ENCODE measurements around the gene ZNF655.

The ZNF655 gene

DNA sequence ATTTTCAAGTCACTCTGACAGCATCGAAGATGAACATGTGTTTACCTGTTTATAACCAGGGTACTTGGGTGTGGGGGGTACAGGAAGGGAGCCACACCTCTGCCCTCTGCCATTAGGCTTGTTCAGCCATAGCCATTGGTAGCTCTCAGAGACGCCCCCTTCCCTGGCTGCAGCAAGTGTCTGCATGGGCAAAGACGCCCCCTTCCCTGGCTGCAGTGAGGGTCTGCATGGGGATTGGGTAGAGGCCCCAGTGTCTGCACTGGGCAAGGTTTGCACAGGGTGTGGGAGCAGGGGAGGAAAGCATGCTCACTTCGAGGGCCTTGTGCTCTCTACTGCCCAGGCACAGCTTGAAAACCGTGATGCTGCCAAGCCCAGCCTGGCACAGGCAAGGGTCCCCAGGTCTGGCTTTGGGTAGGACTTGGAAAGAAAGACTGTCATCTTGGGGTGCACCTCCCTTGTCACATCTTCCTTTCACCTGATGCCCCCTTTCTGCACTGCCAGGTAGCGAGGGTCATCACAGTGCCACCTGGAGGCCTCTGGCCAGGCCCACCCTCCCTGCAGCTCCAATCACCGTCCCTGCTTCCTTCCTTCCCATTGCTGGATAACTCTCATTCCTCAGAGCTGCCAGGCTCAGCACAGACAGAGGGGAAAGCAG is 43.3 kb downstream of the ZNF655 start:
- no peak overlapping the region for H3K27ac ChIP-seq (ENCODE audit: low read length)
- H3K4me1 ChIP-seq (ENCODE audit: insufficient read depth, low read length), result no peaks in the 10 kb centered on the region
- H3K9ac ChIP-seq (ENCODE audit: low read depth, low read length), result no peak overlapping the region
- no peak for ATAC-seq (ENCODE audit: insufficient read depth, low read depth)
- H3K4me2 ChIP-seq (ENCODE audit: insufficient read depth, low read length), result no peak overlapping the region
- TF ChIP-seq, protein P1, sequence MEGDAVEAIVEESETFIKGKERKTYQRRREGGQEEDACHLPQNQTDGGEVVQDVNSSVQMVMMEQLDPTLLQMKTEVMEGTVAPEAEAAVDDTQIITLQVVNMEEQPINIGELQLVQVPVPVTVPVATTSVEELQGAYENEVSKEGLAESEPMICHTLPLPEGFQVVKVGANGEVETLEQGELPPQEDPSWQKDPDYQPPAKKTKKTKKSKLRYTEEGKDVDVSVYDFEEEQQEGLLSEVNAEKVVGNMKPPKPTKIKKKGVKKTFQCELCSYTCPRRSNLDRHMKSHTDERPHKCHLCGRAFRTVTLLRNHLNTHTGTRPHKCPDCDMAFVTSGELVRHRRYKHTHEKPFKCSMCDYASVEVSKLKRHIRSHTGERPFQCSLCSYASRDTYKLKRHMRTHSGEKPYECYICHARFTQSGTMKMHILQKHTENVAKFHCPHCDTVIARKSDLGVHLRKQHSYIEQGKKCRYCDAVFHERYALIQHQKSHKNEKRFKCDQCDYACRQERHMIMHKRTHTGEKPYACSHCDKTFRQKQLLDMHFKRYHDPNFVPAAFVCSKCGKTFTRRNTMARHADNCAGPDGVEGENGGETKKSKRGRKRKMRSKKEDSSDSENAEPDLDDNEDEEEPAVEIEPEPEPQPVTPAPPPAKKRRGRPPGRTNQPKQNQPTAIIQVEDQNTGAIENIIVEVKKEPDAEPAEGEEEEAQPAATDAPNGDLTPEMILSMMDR (IDR thresholded peaks at IDR 0.05; ENCODE audit: borderline replicate concordance, extremely low read depth, low read length, poor library complexity, severe bottlenecking), result no peak
- TF ChIP-seq EZH2 (IDR thresholded peaks at IDR 0.05; ENCODE audit: borderline replicate concordance, low read depth, low read length, severe bottlenecking), result no peak
- H3K9me3 ChIP-seq (ENCODE audit: insufficient read depth, low read length, severe bottlenecking), result no peaks in the 10 kb centered on the region
- H2AFZ ChIP-seq (ENCODE audit: low read depth, low read length), result no peak overlapping the region
- no peak for DNase-seq
- H4K20me1 ChIP-seq (ENCODE audit: insufficient read depth, low read length), result no peaks in the 10 kb centered on the region
- no peaks in the 10 kb centered on the region for H3K79me2 ChIP-seq (ENCODE audit: insufficient read depth, low read length)
- no peaks in the 10 kb centered on the region for H3K36me3 ChIP-seq (ENCODE audit: insufficient read depth, low read length)
- H3K4me3 ChIP-seq (ENCODE audit: low read depth in 1 of 2, low read length in 2 of 2), result no peak overlapping the region
- H3K27me3 ChIP-seq (ENCODE audit: insufficient read depth, low read length, poor library complexity), result no peaks in the 10 kb centered on the region

DNA sequence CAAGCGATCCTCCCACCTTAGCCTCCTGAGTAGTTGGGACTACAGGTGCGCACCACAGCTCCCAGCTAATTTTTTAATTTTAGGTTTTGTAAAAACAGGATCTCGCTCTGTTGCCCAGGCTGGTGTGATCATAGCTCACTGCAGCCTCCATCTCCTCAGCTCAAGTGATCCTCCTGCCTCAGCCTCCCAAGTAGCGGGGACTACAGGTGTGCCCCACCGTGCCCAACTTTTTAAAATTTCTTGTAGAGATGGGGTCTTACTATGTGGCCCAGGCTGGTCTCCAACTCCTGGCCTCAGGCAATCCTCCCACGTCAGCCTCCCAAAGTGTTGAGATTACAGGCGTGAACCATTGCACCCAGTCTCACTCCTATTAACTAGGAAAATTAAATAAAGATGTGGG is 47.1 kb downstream of the ZNF655 start:
- TF ChIP-seq, protein P1 (IDR thresholded peaks at IDR 0.05; ENCODE audit: borderline replicate concordance, extremely low read depth, low read length, poor library complexity, severe bottlenecking), result no peak

DNA sequence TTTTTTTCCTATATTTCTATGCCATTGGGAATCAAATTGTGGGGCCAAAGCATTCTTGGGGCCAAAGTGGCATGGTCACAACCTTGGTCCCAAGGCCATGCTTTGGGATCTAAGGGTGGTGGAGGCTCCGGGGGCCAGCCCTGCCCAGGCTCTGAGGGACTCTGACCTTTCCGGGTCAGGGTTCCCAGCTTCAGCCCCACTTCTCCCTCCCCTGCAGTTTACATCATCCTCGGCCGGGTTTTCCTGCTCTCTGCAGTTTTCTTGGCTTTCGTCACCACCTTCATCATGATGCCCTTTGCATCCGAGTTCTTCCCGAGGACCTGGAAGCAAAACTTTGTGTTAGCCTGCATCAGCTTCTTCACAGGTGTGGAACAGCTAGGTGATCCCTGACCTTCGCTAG is 48.1 kb downstream of the ZNF655 start:
- no peaks in the 10 kb centered on the region for H3K79me2 ChIP-seq (ENCODE audit: insufficient read depth, low read length)
- H4K20me1 ChIP-seq (ENCODE audit: insufficient read depth, low read length), result no peaks in the 10 kb centered on the region
- no peaks in the 10 kb centered on the region for H3K9me3 ChIP-seq (ENCODE audit: insufficient read depth, low read length, severe bottlenecking)
- TF ChIP-seq, protein P1 (IDR thresholded peaks at IDR 0.05; ENCODE audit: borderline replicate concordance, extremely low read depth, low read length, poor library complexity, severe bottlenecking), result no peak
- TF ChIP-seq EZH2 (IDR thresholded peaks at IDR 0.05; ENCODE audit: borderline replicate concordance, low read depth, low read length, severe bottlenecking), result no peak
- no peak overlapping the region for H3K27ac ChIP-seq (ENCODE audit: low read length)
- ATAC-seq (ENCODE audit: insufficient read depth, low read depth), result no peak
- H3K4me1 ChIP-seq (ENCODE audit: insufficient read depth, low read length), result no peaks in the 10 kb centered on the region
- H3K27me3 ChIP-seq (ENCODE audit: insufficient read depth, low read length, poor library complexity), result no peaks in the 10 kb centered on the region
- no peak overlapping the region for H3K9ac ChIP-seq (ENCODE audit: low read depth, low read length)
- H3K4me2 ChIP-seq (ENCODE audit: insufficient read depth, low read length), result no peak overlapping the region
- H3K4me3 ChIP-seq (ENCODE audit: low read depth in 1 of 2, low read length in 2 of 2), result no peak overlapping the region
- no peak for DNase-seq
- no peaks in the 10 kb centered on the region for H3K36me3 ChIP-seq (ENCODE audit: insufficient read depth, low read length)
- H2AFZ ChIP-seq (ENCODE audit: low read depth, low read length), result no peak overlapping the region

More for the DNA sequence above, 47.1 kb downstream of the ZNF655 start:
- H3K79me2 ChIP-seq (ENCODE audit: insufficient read depth, low read length), result no peaks in the 10 kb centered on the region
- H3K9ac ChIP-seq (ENCODE audit: low read depth, low read length), result no peak overlapping the region
- DNase-seq (no peak), ATAC-seq (ENCODE audit: insufficient read depth, low read depth) (no peak)
- no peak overlapping the region for H2AFZ ChIP-seq (ENCODE audit: low read depth, low read length)
- no peak overlapping the region for H3K4me3 ChIP-seq (ENCODE audit: low read depth in 1 of 2, low read length in 2 of 2)
- no peaks in the 10 kb centered on the region for H3K4me1 ChIP-seq (ENCODE audit: insufficient read depth, low read length)
- no peaks in the 10 kb centered on the region for H3K36me3 ChIP-seq (ENCODE audit: insufficient read depth, low read length)
- no peak overlapping the region for H3K27ac ChIP-seq (ENCODE audit: low read length)
- H3K9me3 ChIP-seq (ENCODE audit: insufficient read depth, low read length, severe bottlenecking), result no peaks in the 10 kb centered on the region
- no peak overlapping the region for H3K4me2 ChIP-seq (ENCODE audit: insufficient read depth, low read length)
- no peaks in the 10 kb centered on the region for H3K27me3 ChIP-seq (ENCODE audit: insufficient read depth, low read length, poor library complexity)
- no peaks in the 10 kb centered on the region for H4K20me1 ChIP-seq (ENCODE audit: insufficient read depth, low read length)

All from DND-41 (cell line).